A673 (cell line): ENCODE results near the gene FAM177B. TPM values are rescaled to one million over a fixed set of nuclear protein-coding genes. Genes with fewer than 3 reads are reported as not detected.

ENCODE experiments used
- Bru-seq: library from RNA; stranded (reverse); fragments of 400-500 nt; gene quantifications from one replicate; lab custom pipeline; 2021; lab: Mats Ljungman, UMichigan
- BruChase-seq, 2 experiments: library from RNA; stranded (reverse); fragments of 400-500 nt; gene quantifications; one replicate each; lab custom pipeline; 2021; lab: Mats Ljungman, UMichigan
- BruUV-seq: library from RNA; stranded (reverse); fragments of 400-500 nt; replicated peaks from 2 replicates; lab custom pipeline; 2021; lab: Mats Ljungman, UMichigan
- CTCF ChIA-PET: fragments of 300-600 bp; sonication (Branson Sonifier 250); formaldehyde crosslinking; loops from one replicate; lab custom pipeline; 2022; ENCODE audit warnings: antibody characterized with exemption; lab: Charles Lee
- POLR2A ChIA-PET: fragments of 300-600 bp; sonication (Branson Sonifier 250); formaldehyde crosslinking; loops from one replicate; lab custom pipeline; 2022; ENCODE audit warnings: antibody characterized with exemption; ENCODE audit not compliant: low non-redundant PET; lab: Charles Lee
- DNase-seq: peaks from one replicate; pipeline ENCODE4 v3.0.0-alpha.2; 2015; ENCODE audit warnings: low spot score
- H3K27ac ChIP-seq: fragments of 200-600 bp; sonication (generic); 2 replicates; pipeline ENCODE4 v1.5.1; 2016; ENCODE audit warnings: mixed run types, low read depth, mild to moderate bottlenecking, mixed read lengths, antibody characterized with exemption, low read length; ENCODE audit not compliant: poor library complexity, severe bottlenecking
- H3K27me3 ChIP-seq: fragments of 200-600 bp; sonication (generic); replicated peaks from 2 replicates; pipeline ENCODE4 v1.6.1; 2017; ENCODE audit warnings: mixed run types, low read depth, mild to moderate bottlenecking, mixed read lengths, antibody characterized with exemption, low read length; ENCODE audit not compliant: insufficient read depth, poor library complexity
- H3K36me3 ChIP-seq: fragments of 200-600 bp; sonication (generic); 2 replicates; pipeline ENCODE4 v1.6.1; 2016; ENCODE audit warnings: mixed run types, mild to moderate bottlenecking, mixed read lengths, antibody characterized with exemption, low read length; ENCODE audit not compliant: insufficient read depth, poor library complexity, severe bottlenecking
- H3K4me1 ChIP-seq: fragments of 200-600 bp; sonication (generic); 2 replicates; pipeline ENCODE4 v1.6.1; 2017; ENCODE audit warnings: mixed run types, mild to moderate bottlenecking, mixed read lengths, antibody characterized with exemption, low read length; ENCODE audit not compliant: insufficient read depth, poor library complexity, severe bottlenecking
- H3K4me3 ChIP-seq: fragments of 200-600 bp; sonication (generic); 2 replicates; pipeline ENCODE4 v1.5.1; 2016; ENCODE audit warnings: low read depth, mixed run types, mild to moderate bottlenecking, mixed read lengths, low read length; ENCODE audit not compliant: poor library complexity, severe bottlenecking
- H3K9me3 ChIP-seq: fragments of 200-600 bp; sonication (generic); 2 replicates; pipeline ENCODE4 v1.6.1; 2016; ENCODE audit warnings: mixed run types, low read depth, mild to moderate bottlenecking, mixed read lengths, antibody characterized with exemption, low read length; ENCODE audit not compliant: poor library complexity, severe bottlenecking
- CTCF ChIP-seq: fragments of 300-800, 200-600 bp; sonication (generic); conservative IDR thresholded peaks from 2 replicates; pipeline ENCODE4 v1.5.1; 2017; ENCODE audit warnings: low read depth, mild to moderate bottlenecking, antibody characterized with exemption, low read length, moderate library complexity, mixed read lengths
- EZH2 ChIP-seq: fragments of 200-600 bp; sonication (generic); IDR thresholded peaks from 2 replicates; pipeline ENCODE4 v1.6.1; 2017; ENCODE audit warnings: borderline replicate concordance, low read depth, mild to moderate bottlenecking, mixed read lengths, antibody characterized with exemption, low read length; ENCODE audit not compliant: poor library complexity, severe bottlenecking
- intact Hi-C: fragments of 100-400 bp; cut with micrococcal nuclease; formaldehyde crosslinking; loops from one replicate; pipeline ENCODE4 v1.10.0; 2022; ENCODE audit not compliant: unreplicated experiment
- long read RNA-seq: library from polyadenylated mRNA; stranded (forward); transcript quantifications from one replicate; pipeline ENCODE4 v2.0.0, GENCODE V29; 2022
- total RNA-seq: library from RNA; stranded (reverse); gene quantifications from 2 replicates; pipeline ENCODE4 v1.2.3, GENCODE V29; 2021

The FAM177B gene
- total RNA-seq (not detected in 2 replicates), Bru-seq, nascent RNA (percentile 27 among the genes with signal in this experiment), BruChase-seq, experiment 1, labeled RNA remaining after a 2-hour chase (percentile 22 among the genes with signal in this experiment), BruChase-seq, experiment 2, labeled RNA remaining after a 6-hour chase (percentile 20 among the genes with signal in this experiment)
- long read RNA-seq = 0 reads

GRCh38 chr1:222736972-222737371, at the start of gene FAM177B:
Gene FAM177B, plus strand, starts transcription at chr1:222737202. Its CDS starts 9,344 bp downstream, at chr1:222746546.
- ChIA-PET CTCF (no interaction called here), POLR2A (no interaction called here)
- H3K27me3 ChIP-seq = no peaks in the 10 kb centered on the region
- H3K36me3 ChIP-seq = peaks cover 21% of the 10 kb centered on the region
- H3K27ac ChIP-seq = no peak within 1 kb of the TSS
- no peak for DNase-seq
- intact Hi-C loops = loop anchor here (10.0 kb wide), 1 partner anchor 948 kb away; no protein-coding TSS in a partner anchor
- no peak for TF ChIP-seq EZH2
- no peak for TF ChIP-seq CTCF
- no peaks in the 10 kb centered on the region for H3K9me3 ChIP-seq
- no peak within 1 kb of the TSS for H3K4me3 ChIP-seq
- no peaks in the 10 kb centered on the region for H3K4me1 ChIP-seq
- BruUV-seq = no TSS peak

- no TSS peak for BruUV-seq
- intact Hi-C loops = no loop called here
- no peak overlapping the region for H3K27ac ChIP-seq
- POLR2A ChIA-PET = no interaction called here
- no peaks in the 10 kb centered on the region for H3K27me3 ChIP-seq
- no peak for TF ChIP-seq CTCF
- TF ChIP-seq EZH2 = no peak
- CTCF ChIA-PET = interaction anchor here (0.6 kb wide), 1 partner anchor 391 kb away, joined by 3 read pairs; no protein-coding TSS in a partner anchor
- no peak for DNase-seq
- H3K4me3 ChIP-seq = no peak overlapping the region
- no peaks in the 10 kb centered on the region for H3K4me1 ChIP-seq
- H3K36me3 ChIP-seq = peaks cover 18% of the 10 kb centered on the region
- H3K9me3 ChIP-seq = no peaks in the 10 kb centered on the region
These were observed 46.0 kb upstream of the FAM177B start for GRCh38 chr1:222691016-222691415.

- BruUV-seq = no TSS peak
- Histone ChIP-seq H3K4me3 (no peak overlapping the region), H3K4me1 (no peaks in the 10 kb centered on the region), H3K27me3 (no peaks in the 10 kb centered on the region), H3K36me3 (peaks cover 12% of the 10 kb centered on the region), H3K9me3 (no peaks in the 10 kb centered on the region), H3K27ac (no peak overlapping the region)
- POLR2A ChIA-PET = interaction anchor here (0.6 kb wide), 1 partner anchor 21 kb away, joined by 3 read pairs; no protein-coding TSS in a partner anchor
- CTCF ChIA-PET = no interaction called here
- no peak for DNase-seq
- intact Hi-C loops = no loop called here
- no peak for TF ChIP-seq EZH2
- no peak for TF ChIP-seq CTCF
These were observed 42.1 kb upstream of the FAM177B start for GRCh38 chr1:222694927-222695326.
